IPS DF 4.7 (cell line): ENCODE data around the gene EIPR1.
A peak's percentile ranks its signal among the peaks of the same experiment; 100 is the strongest.

ENCODE experiments used
- DNase-seq: peaks from one replicate; pipeline ENCODE4 v3.0.0-alpha.2; 2013; ENCODE audit warnings: low spot score; ENCODE audit errors: extremely low read depth

The EIPR1 gene

DNA sequence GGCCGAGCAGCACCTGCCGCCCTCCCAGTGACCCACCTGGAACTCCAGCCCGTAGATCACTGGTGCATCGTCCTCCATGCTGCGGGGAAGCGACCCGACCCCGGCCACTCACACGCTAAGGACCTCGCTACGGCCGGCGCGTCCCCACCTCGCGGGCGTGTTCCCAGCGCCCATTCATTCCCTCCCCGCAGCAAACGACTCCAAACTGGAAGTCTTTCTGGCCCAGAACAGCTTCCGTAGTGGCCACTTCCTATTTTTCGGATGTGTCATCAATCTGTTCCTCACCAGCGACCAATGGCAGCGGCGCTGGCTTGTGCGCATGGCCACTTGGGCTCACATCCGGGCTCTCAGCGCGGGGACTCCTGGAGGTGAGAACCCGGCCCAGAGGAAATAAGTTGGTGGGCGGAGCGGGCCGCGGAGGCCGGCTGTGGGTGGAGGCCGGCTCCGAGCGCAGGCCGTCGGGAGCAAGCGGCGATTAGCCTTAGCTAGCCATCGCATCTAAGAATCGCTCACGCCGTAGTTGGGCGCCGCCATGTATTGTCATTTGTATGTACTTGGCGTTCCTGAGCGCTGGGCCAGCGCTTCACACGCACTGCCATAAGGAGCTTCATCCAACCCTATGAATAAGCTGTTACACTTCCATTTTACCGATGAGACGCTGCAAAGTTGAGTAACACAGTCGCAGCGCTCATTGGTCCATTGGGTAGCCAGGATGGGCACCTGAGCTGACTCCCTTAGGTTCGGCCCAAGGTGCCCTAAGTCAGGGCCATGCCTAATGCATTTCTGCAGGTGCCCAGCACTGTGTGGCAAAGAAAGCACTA, at the start of gene EIPR1:
EIPR1 (minus strand) TSS at position 207 of the 821 bp plus-strand sequence; CDS start at position 78, 129 bp downstream.
- peak; percentile 92 for DNase-seq

GRCh38 chr2:3427272-3427671, 49.7 kb upstream of the EIPR1 start:
- no peak for DNase-seq

- no peak for DNase-seq
Measured at GRCh38 chr2:3426615-3427014, 49.0 kb upstream of the EIPR1 start.

GRCh38 chr2:3424171-3424795, 46.7 kb upstream of the EIPR1 start:
- DNase-seq = no peak

DNA sequence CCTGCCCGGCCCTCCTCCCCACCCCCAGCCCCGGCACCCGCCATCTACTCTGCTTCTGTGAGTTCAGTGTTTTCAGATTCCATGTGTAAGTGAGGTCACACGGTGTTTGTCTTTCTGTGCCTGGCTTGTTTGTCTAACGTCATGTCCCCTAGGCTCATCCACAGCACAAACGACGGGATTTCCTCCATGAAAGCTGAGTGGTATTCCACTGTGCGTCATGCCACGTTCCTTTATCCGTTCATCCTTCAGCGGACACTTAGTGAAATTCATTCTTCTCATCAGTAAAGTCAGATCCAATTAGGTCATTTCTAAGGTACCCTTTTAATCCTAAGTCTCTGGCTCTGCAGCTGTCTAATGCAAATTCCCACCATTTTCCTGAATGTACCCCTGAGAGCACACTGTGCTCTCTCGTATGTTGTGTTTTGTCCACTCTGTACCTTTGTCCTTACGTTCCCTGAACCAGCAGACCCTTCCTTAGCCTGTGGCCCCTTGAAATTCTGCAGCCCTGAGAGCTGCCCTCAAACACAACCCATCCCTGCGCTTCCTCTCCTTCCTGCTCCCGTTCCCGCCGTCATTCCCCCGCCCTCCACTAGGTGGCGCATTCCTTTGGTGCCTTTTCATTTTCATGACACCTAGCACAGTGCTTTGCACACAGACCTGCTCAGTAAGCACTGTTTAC, 46.0 kb upstream of the EIPR1 start:
- DNase-seq = peak; percentile 9

- DNase-seq = no peak
Measured at GRCh38 chr2:3422161-3422779, 44.7 kb upstream of the EIPR1 start.

GRCh38 chr2:3421580-3421979, 44.0 kb upstream of the EIPR1 start:
- no peak for DNase-seq

GRCh38 chr2:3420769-3421397, 43.3 kb upstream of the EIPR1 start:
- DNase-seq = no peak

DNA sequence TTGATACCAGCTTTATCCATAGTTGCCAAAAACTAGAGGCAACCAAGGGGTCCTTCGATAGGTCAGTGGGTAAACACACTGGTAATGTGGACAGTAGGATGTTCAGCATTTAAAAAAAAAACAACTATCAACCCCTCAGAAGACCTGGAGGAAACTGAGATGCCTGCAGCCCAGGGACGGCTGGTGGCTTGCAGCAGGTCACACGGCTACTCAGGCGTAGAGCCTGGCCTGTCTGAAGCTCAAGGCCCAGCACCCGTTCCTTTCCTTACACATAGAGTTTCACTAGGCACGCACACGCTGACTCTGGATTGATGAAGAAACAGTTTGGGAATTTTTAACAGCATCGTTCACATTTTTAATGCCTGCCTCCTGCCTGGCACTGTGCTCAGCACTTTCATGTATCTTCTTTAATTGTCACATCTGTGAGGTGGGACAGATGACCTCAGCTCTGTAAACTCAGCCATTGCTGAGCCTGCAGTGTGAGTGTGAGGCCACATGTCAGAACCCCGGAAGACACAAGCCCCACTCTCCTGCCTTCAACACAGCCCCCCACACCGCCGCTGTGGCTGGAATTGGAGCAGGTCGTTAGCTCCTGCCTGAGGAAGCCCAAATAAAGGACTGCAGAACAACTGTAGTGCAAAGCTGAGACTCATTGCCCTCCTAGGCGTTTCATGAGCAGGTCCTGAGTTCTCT, 42.6 kb upstream of the EIPR1 start:
- DNase-seq = no peak

DNA sequence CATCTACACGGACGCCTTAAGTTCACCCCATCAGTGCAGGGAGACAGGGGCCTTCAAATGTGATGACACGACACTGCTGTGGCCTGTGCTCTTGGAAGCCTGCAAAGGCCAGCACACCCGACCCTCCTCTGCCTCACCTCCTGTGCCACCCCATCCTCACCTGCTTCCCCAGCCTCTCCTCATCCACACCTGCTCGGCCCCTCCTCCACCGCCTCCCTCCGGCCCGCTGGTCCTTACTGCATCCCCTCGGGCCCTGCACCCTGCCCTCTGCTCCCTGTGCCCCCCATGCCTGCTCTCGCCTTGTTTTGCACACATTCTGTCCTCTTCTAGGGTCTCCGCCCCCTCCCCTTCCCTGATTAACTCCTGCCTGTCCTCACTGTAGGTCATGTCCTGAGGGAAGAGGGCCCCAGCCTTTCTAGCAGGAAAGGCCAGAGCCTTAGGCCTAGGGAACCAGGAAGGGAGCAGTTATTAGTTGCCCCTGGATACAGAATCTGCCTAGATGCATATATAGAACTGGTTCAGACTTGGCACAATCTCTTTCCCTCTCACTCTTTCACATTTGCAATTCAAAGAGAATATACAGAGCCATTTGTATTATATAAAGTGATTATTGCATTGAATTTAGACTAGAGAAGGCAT, 41.3 kb upstream of the EIPR1 start:
- DNase-seq = no peak

- DNase-seq = no peak
Measured at GRCh38 chr2:3414133-3414860, 36.7 kb upstream of the EIPR1 start.

DNA sequence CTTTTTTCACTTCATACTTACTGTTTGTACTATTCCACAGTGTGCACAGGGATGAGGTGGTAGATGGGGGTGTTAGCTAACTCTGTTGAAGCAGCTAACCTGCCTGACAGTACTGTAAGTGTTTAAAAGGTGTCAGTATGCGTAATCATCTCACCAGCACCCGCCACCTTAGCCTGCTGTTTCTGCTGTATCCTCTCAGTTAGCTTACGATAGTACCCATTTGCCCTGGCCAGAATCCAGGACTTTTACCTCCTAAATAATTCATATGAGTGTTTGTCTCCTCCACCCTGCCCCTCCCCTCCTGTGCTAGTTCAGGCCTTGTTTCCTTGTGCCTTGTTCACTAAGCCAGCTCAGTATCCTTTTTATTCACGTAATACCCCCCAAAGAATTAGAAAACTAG, 36.1 kb upstream of the EIPR1 start:
- DNase-seq = no peak

DNA sequence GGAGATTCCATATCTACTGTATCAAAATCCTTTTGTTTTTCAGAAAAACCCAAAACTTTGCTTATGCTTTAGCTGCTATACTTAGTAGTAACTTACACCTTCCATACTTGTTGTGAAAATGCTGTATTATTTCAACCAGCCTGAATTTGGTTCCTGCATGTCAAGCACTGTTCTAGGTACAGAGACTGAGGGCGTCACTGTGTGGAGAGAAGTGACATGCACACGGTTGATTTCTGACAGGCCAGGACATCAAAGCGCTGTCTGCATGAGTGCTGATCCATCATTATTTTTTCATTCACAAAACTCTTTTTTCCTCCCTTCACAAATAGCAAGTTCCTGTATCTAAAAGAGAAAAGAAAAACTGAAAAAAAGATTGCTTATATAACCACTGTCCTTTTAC, 33.5 kb upstream of the EIPR1 start:
- DNase-seq = no peak

DNA sequence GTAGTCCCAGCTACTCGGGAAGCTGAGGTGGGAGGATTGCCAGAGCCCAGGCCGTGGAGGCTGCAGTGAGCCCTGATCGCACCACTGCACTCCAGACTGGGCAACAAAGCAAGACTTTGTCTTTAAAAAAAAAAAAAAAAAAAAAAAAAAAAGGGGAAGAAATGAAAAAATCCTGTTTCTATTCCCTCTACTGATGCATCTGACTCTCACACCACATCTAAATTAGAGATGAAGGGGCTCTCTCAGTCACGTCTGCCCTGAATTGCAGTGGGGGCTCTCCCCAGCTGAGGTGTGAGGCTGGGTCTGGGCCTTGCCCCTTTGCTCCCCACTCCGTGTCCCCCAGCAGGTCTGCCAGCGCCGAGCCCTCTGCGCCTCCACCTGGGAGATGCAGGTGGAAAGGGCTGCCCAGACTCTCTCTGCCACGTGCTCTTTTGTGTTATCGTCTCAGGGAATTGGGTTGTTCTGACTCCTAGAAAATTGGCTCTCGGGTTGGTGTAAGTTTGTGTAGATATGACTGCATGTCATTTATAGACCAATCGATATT, 32.1 kb upstream of the EIPR1 start:
- no peak for DNase-seq

DNA sequence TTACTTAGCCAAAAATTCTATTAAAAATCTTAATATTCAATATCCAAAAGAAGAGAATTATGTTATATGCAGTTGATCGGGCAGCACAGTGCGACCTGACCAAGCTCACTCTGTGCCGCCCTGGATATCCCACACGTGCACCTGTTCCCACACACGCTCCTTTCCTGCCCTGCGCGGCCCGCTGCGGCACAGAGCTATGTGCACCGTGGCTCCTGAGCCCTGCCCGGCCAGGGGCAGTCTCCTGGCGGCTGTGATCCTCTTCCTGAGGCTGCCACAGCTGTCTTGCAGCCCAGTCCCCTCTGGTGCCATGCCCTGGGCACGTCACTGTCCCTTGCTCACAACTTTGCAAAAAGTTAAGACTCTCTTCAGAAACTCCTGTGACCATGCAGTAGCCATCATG, 31.2 kb upstream of the EIPR1 start:
- no peak for DNase-seq

DNA sequence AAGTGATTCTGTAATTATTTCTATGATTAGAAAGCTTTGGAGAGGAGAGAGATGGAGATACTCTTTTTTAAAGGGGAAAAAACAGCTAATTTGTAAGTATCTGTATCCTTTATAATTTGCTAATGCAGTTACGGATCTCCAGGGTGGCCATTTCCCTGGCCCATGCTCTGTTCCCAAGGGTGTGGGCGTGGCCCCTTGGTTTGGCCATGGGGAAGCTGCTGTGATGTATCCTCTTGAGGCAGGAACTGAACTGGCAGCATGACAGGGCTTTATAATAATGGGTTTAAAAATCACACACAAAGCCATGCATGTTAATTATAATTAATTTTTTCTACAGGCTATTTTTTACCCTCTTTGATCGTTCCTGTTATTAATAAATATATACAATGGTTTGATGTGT, 28.9 kb upstream of the EIPR1 start:
- no peak for DNase-seq

DNA sequence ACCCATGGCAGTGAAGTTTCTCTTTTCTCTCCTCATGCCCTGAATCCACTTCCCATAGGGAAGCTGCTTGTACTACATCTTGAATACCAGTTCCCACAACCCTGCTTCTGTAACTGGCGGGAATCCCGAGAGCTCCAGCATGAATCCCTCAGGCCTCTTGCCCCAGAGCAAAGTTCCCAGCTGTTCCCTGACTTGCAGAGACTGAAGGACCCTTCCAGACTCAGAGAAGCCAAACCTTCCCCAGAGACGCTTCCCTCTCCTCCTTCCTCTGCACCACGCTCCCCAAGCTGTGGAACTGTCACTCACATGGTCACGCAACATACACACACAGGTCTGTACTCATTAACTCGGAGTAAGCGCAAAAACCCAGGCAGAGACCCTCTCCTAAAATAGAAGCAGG, 28.3 kb upstream of the EIPR1 start:
- DNase-seq = no peak

DNA sequence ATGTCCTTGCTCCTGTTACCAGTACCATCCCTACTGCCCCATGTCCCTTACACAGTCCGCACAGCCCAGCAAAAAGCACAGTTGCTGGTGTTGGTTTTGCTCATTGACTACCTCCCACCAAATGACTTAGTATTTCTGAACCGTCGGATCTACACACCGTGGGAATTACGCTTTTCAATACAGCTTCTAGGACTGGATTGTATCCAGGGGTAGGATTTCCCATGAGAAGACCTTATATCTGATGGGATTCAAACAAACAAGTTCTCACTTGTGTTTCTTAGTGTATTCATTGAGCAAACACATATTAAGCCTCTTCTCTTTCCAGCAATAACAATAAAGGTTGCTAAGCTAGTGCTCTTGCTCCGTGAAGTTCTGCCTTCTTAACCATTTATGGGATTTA, 27.7 kb upstream of the EIPR1 start:
- no peak for DNase-seq

- no peak for DNase-seq
Measured at GRCh38 chr2:3404349-3404894, 26.8 kb upstream of the EIPR1 start.
